ENCODE measurements around the gene ABLIM3.

ABLIM3 gene

DNA sequence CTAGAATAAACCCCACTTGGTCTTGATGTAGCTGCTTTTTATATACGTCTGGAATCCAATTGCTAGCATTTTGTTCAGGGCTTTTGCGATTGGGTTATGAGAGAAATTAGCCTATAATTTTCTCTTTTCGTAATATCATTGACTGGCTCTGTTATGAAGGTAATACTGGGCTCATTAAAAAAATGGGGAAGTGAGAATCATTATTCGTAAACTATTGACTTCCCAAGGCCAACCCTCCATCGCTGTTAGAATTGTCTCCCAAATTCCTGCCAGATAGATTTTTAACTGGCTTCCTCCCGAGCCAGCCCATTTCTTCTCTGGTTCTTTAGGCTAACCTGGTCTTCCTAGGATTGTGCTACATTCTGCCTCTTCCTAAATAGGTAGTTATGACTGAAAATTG is 168.1 kb downstream of the ABLIM3 start:
- DNase-seq (ENCODE audit: low read depth in 2 of 2), result no peak
